ENCODE results near the gene B3GALT5.

DNA sequence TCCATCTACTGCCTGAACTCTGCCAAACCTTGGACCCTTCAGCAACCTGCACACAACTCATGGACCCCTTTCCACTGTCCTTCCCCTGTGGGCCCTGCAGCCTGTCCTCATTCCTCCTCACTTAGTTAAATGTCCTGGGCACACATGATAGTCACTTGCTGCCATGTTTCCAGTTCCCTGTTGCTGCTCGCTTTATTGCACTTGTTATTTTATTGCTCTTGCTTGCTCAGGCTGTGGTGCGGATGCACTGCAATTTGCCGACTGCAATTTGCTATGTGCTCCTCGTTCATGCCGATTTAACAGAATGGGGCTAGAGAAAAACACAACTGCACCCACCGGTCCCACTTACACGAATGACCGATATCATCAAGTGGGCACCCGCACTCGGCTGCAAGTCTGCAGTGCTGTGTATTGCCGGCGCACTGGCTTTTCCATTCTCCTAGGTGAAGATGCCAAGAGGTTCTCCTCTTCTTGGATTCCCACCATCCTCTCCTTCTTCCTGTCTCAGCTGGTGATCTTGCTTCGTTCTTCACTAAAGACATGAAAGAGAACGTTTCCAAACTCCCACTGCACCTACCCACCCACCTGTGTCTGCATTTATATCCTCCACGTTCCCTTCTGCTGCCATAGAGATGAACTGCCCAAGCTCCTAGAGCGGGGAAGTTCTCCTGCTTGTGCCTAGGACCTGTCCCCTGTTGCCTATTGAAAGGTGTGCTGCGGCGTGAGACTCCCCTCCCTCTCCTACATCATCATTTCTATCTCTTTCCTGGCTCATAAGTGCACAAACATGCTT is 45.4 kb upstream of the B3GALT5 start:
- TF ChIP-seq CTCF (IDR thresholded peaks at IDR 0.05; ENCODE audit: borderline replicate concordance, extremely low read depth, low read length, poor library complexity, severe bottlenecking) (no peak), EZH2 (IDR thresholded peaks at IDR 0.05; ENCODE audit: borderline replicate concordance, low read depth, low read length, severe bottlenecking) (no peak)

Data from DND-41 (cell line).